Right atrium auricular region (tissue), 2 donors: ENCODE measurements around the gene HSD17B11. TPM values are rescaled to one million over a fixed set of nuclear protein-coding genes. Genes with fewer than 3 reads are reported as not detected.
"Not testable (repeated sequence)": the region's sequence is repeated elsewhere in the genome, so short reads cannot be mapped to it uniquely, and the experiment has no call there.

ENCODE experiments used
- DNase-seq: peaks from one replicate; pipeline ENCODE4 v3.0.0-alpha.2; 2019; ENCODE audit warnings: low spot score
- H3K27ac ChIP-seq, 2 donors: fragments of 200-600 bp; sonication (generic); 1 replicate in 1 of 2; 2 replicates in 1 of 2; pipeline ENCODE4 v1.5.1; 2016 to 2019
- H3K27me3 ChIP-seq, 2 donors: fragments of 200-600 bp; sonication (generic); one replicate each; pipeline versions ENCODE4 v1.5.1 to v1.6.0; 2017 to 2019
- H3K36me3 ChIP-seq: fragments of 200-600 bp; sonication (generic); one replicate; pipeline ENCODE4 v1.5.1; 2016
- H3K4me1 ChIP-seq, 2 donors: fragments of 200-600 bp; sonication (generic); one replicate each; pipeline versions ENCODE4 v1.5.1 to v1.6.0; 2017 to 2019
- H3K4me3 ChIP-seq, 2 donors: fragments of 200-600 bp; sonication (generic); 1 replicate in 1 of 2; 2 replicates in 1 of 2; pipeline ENCODE4 v1.5.1; 2017 to 2019; ENCODE audit warnings: mild to moderate bottlenecking in 1 of 2, moderate library complexity in 1 of 2
- H3K9me3 ChIP-seq, 2 donors: fragments of 200-600 bp; sonication (generic); one replicate each; pipeline ENCODE4 v1.5.1; 2019
- CTCF ChIP-seq, 2 donors: fragments of 200-600 bp; sonication (generic); IDR thresholded peaks; one replicate each; pipeline ENCODE4 v1.5.1; 2019; ENCODE audit warnings: antibody characterized with exemption in 2 of 2
- total RNA-seq, 2 donors: library from RNA; depleted of rRNA; stranded (reverse); fragments of >200 nt; gene quantifications; one replicate each; pipeline ENCODE4 v1.1.0, GENCODE V29; 2016

Gene HSD17B11
- total RNA-seq, 2 donors from 2014 or later, result 32.4 to 33.8 TPM

- TF ChIP-seq CTCF (IDR thresholded peaks at IDR 0.05), result no peak
- no peaks in the 10 kb centered on the region for H3K9me3 ChIP-seq
- no peaks in the 10 kb centered on the region for H3K27me3 ChIP-seq
- DNase-seq, result no peak
- no peak overlapping the region for H3K27ac ChIP-seq
- H3K4me1 ChIP-seq, result no peaks in the 10 kb centered on the region
- no peaks in the 10 kb centered on the region for H3K36me3 ChIP-seq
- no peak overlapping the region for H3K4me3 ChIP-seq
These were observed 84.9 kb downstream of the HSD17B11 start for GRCh38 chr4:87306056-87306455.

GRCh38 chr4:87305562-87305961 is 85.4 kb downstream of the HSD17B11 start:
- no peaks in the 10 kb centered on the region for H3K9me3 ChIP-seq
- no peak overlapping the region for H3K4me3 ChIP-seq
- no peaks in the 10 kb centered on the region for H3K36me3 ChIP-seq
- H3K27ac ChIP-seq, result no peak overlapping the region
- no peaks in the 10 kb centered on the region for H3K4me1 ChIP-seq
- DNase-seq, result no peak
- no peak for TF ChIP-seq CTCF (IDR thresholded peaks at IDR 0.05)
- no peaks in the 10 kb centered on the region for H3K27me3 ChIP-seq

GRCh38 chr4:87304745-87305432 is 86.1 kb downstream of the HSD17B11 start:
- TF ChIP-seq CTCF (IDR thresholded peaks at IDR 0.05), result no peak
- H3K27me3 ChIP-seq, result no peaks in the 10 kb centered on the region
- DNase-seq, result no peak
- no peaks in the 10 kb centered on the region for H3K36me3 ChIP-seq
- no peak overlapping the region for H3K4me3 ChIP-seq
- no peak overlapping the region for H3K27ac ChIP-seq
- no peaks in the 10 kb centered on the region for H3K4me1 ChIP-seq
- no peaks in the 10 kb centered on the region for H3K9me3 ChIP-seq

- Histone ChIP-seq H3K4me1 (no peaks in the 10 kb centered on the region), H3K9me3 (no peaks in the 10 kb centered on the region), H3K36me3 (no peaks in the 10 kb centered on the region), H3K27ac (no peak overlapping the region), H3K27me3 (no peaks in the 10 kb centered on the region), H3K4me3 (no peak overlapping the region)
- no peak for DNase-seq
- no peak for TF ChIP-seq CTCF (IDR thresholded peaks at IDR 0.05)
These were observed 91.1 kb downstream of the HSD17B11 start for GRCh38 chr4:87299898-87300297.

- H3K4me3 ChIP-seq, result no peak overlapping the region
- no peaks in the 10 kb centered on the region for H3K27me3 ChIP-seq
- H3K27ac ChIP-seq, result no peak overlapping the region
- peaks cover 0 to 9% of the 10 kb centered on the region in 2 donors for H3K9me3 ChIP-seq
- no peaks in the 10 kb centered on the region for H3K4me1 ChIP-seq
- TF ChIP-seq CTCF (IDR thresholded peaks at IDR 0.05), result no peak
- H3K36me3 ChIP-seq, result no peaks in the 10 kb centered on the region
- DNase-seq, result no peak
These were observed 92.6 kb downstream of the HSD17B11 start for GRCh38 chr4:87298362-87298761.

GRCh38 chr4:87294911-87295310 is 96.1 kb downstream of the HSD17B11 start:
- H3K36me3 ChIP-seq, H3K9me3 ChIP-seq, H3K4me3 ChIP-seq, DNase-seq, H3K4me1 ChIP-seq, H3K27me3 ChIP-seq, H3K27ac ChIP-seq: not testable (repeated sequence)

- DNase-seq, H3K4me1 ChIP-seq, H3K9me3 ChIP-seq, H3K27ac ChIP-seq, H3K36me3 ChIP-seq, H3K27me3 ChIP-seq, H3K4me3 ChIP-seq: not testable (repeated sequence)
These were observed 97.1 kb downstream of the HSD17B11 start for GRCh38 chr4:87293889-87294288.
